Superior temporal gyrus (tissue), 1 donor: ENCODE measurements around the gene FAM222A.

Experiments
- DNase-seq: peaks from one replicate; pipeline ENCODE4 v3.0.0-alpha.2; 2016; ENCODE audit errors: extremely low spot score

Gene FAM222A

DNA sequence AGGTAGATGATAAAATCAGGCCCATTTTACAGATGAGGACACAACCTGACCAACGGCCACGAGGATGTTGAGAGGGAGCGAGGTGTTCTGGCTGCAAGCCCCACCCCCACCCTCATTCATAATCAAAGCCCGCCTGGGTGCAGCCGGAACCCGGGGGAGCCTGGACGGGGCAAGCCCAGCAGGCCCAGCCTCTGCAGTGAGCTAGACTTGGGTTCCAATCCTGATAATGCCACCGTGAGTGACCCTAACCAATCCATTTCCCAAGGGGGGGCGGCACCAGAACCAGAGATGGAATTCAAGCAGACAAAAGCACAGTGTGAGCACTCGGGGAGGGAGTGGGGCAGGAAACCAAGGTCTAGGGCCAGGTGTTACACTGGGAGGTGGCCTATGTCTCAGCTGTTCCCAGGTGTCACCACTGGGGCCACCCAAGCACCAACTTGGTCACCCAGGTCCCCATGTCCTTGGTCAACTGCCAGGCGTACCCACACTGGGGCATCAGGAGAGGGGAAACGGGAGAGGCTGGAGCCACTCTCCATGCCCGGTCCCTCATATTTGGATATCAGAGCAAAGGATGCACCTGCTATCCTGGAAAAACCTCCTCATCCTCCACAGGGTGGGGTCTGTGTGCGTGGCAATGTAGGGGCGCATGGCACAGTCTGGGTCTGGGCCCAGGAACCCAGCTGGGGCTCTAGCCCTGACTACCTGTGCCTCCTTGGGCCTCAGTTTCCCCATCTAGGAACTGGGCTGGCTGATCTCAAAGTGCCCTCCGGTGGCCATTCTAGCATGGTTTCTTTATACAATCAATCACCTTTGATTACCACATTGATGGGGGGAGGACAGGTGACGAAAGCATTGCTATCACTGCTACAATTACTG is 58.4 kb downstream of the FAM222A start:
- DNase-seq, result no peak

DNA sequence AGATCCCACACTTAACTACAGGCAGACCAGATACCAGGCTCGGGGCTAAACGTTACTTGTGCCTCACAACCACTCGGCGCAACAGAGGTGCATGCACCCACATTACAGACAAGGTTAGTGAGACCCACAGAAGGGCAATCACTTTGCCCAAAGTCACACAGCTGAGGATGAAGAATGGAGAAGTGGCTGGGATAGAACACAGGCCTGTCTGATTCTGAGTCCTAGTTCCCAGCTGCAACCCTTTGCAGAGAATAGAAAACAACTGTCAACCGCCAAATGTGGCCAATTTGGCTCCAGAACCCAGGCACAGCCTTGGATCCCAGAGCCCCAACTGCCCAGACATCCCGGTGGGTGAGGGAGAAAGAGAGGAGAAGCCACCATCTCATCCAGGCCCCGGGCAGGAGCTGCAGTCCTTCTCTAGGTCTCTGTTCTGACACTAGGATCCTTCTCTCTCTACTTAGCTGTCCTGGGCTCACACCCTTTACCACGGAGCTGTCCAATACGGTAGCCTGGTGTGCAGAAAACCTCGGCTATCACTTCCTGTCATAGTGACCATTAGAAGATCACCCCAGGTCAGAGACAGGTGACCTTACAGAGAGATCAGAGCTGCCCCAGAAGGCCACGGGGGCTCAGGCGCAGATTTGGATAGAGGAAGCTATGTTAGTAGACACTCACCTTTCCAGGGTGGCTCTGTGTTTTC is 59.1 kb downstream of the FAM222A start:
- peak; percentile 60 for DNase-seq

DNA sequence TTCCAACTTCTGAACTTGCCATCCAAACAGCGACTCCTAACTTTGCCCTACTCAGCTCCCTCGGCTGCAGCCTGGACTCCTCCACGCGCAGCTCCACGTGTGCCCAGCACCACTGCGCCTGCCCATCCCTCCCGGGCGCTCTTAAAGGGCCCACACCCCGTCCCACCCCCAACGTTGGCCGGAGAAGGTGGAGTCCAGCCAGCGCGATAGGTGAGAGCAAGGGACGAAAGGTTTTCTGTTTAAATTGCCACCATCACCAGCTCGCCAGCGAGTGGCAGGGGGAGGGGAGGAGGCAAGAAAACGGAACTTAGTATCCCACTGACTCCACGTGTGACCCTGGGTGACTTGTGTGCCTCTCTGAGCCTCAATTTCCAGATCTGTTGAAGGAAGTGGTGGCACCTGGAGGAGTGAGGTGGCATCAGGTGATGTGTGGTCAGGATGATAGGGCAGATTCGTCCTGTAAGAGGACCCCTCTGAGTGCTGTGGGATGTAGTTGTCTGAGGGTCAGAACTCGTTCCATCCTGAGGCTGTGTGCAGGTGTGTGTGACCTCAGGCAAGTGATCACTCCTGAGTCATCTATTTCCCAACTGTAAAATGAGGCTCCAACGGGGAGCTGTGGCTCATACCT is 59.9 kb downstream of the FAM222A start:
- DNase-seq, result peak; percentile 62

DNA sequence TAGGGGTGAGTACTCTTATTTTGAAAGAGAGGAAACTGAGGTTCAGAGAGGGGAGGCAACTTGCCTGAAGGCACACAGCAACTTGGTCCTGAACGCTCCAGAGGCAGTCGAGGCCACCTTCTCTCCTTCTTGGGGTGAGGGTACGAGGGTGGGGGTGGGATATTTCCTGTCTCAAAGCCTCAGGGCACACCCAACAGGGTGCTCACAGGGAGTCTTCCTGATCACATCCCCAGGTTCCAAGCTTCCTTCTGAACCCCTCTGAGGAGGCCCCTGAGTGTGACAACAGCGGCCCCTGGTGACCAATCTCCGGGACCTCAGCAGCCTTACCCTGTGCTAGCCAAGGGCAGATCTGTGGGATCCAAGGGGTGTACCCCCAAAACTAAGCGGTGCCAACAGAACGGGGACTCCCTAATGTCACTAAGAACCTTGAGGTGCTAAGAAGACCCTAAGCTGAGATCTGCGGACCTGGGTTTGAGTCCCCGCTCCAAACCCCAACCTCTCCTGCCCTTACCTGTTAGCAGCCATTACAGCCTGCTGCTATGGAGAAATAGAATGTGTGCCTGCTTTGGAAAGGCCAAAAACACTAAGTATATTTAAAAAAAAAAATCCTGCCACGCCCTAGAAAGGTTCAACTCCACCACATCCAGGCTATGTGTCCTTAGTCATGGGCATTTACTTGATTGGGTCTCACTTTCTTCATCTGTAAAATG is 61.7 kb downstream of the FAM222A start:
- DNase-seq, result peak; percentile 88

DNA sequence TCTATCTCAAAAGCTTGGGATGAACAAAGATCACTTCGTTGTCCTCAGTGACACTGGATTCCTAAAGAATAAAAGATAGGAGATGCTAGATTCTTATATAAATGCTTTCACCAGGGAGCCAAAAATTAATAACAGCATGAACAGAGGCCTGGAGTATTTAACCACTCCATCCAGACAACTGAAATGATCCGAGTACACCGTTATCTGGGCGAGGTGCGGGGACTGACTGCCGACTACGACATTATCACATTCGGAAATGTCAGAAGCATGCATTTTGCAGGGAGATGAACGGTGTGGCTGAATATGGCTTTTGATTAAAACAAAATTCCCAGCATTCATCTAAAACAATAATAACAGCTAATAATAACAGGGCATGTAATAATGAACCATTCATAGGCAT is 63.0 kb downstream of the FAM222A start:
- no peak for DNase-seq

DNA sequence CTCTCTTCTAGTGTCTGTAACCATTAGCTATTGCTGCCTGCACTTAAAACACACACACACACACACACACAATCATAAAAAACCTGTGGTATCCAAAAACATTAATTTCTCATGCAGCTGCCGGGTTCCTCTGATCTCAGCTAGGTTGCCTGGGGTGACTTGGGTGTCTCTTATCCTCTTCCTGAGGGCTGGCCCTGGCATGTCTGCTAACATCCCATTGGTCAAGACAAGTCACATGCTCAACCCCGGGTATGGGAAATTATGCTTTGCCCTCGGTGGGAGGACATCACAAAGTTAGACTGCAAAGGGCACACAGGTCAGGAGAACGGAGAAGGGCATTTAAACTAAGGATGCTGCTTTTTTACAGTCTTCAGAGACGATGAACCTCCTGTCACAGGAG is 63.9 kb downstream of the FAM222A start:
- DNase-seq, result no peak

DNA sequence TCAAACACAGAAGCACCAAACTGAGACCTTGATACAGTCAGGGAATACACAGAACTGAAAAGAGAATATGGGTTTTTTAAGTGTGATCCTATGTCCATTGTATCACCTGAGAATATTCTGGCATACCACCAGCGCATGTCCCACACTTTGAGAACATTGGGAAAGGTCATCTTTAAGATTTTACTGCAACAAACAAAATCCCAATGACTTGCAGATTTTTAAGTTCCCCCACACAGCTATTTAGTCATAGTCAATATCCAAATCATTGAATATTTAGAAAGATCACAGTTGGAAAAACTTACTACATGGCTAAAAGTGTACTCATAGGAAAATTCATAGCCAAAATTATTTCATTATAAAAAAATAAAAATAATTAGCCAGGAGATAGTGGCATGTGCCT is 65.1 kb downstream of the FAM222A start:
- DNase-seq, result no peak

DNA sequence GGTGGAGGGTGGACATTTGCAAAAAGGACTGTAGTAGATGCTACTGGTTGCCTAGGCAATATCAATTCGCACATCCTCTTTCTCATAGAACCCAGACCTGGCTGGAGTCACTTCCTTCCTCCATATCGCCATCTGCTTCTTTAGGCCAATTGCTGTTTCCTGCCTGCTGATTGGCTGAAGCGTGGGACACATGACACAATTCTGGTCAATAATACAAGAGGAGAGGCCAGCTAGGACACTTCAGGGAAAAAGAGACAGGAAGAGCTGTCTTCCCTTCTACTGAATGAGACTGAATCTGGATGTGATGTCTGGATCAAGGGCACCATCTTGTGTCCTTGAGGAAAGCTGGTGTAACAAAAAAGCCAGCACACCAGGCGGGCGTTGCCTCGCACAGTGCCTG is 65.8 kb downstream of the FAM222A start:
- no peak for DNase-seq

DNA sequence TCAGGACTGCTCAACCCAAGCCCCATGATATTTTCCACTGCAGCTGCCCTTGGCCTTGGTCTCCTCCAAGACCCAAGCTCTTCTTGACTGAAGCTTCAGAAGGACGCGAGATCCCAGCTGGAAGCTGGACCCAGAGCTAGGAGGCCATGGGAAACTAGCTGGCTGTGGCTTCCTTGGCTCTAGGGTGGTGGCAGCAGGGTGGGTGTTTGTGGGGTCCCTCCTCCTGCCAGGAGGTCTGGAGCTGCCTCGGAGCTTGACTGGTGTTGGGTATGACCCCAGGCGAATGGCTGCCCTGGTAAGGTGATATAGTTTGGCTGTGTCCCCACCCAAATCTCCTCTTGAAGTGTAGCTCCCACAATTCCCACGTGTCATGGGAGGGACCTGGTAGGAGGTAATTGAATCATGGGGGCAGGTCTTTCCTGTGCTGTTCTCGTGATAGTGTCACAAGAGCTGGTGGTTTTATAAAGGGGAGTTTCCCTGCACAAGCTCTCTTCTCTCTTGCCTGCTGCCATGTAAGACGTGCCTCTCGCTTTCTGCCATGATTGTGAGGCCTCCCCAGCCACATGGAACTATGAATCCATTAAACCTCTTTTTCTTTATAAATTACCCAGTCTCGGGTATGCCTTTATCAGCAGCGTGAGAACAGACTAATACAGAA is 68.2 kb downstream of the FAM222A start:
- DNase-seq, result no peak

DNA sequence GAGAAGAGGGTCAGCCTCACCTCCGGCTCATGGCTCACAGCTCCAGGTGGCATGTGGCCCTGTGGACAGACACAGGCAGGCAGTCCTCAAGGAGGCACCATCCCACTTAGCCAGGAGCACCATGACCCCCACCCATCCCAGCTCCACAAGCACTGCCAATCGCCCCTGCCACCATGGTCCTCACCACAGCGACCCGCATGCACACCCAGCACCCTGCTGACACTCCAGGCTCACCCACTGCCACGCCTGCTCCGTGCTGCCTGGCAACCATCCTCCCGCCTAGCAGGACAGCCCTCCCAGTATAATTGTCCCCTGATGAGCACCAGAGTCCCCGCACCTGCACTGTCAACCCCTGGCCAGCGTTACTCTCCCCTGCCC is 68.7 kb downstream of the FAM222A start:
- DNase-seq, result no peak

DNA sequence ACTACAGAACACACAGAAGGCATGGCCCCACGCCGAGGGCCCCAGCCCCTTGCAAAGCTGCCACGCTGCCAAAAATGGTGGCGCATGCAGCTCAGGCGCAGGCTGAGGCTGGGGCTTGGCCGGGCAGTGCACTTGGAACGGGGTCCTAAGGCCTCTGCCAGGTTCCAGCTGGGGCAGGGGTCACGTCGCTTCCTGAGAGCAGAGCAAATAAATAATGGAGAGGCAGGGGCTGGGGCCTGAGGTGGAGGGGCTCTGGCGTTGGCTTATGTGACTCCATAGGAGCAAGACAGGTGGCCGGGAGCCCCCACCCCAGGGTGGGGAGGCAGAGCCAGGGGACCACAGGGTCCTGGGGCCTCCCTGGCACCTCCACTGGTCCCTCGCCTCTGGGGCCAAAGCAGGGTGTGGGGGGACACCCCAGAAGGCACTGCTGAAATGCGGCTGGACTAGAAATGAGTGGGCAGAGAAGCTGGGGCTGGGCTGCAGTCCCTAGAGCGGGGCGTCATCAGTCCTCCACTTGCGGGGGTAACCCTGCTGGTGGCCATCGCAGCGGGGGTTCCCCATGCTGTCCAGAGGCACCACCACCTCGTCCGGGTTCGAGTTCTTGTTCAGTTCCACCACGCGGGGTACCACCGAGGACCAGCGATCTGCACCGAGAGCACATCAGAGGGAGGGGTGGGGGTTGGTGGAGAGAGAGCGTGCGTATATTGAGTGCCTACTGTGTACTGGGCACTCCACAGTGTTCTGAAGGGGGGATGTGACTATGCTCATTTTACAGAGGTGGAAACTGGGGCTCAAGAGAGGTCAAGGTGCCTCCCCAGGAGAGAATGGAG is 69.7 kb downstream of the FAM222A start:
- DNase-seq, result no peak

DNA sequence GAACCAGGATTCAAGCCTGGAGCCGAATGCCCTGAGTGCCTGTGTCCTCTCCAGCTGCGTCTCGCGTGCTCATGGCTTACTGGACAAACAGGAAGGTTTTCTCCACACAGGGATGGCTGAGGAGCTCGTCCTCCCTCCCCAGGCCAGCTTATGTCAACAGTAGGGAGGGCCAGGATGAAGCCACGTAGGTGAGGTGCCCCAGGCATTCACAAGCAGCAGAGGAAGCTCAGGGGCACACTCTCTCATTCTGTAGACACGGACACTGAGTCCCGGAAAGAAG is 70.3 kb downstream of the FAM222A start:
- DNase-seq, result no peak

DNA sequence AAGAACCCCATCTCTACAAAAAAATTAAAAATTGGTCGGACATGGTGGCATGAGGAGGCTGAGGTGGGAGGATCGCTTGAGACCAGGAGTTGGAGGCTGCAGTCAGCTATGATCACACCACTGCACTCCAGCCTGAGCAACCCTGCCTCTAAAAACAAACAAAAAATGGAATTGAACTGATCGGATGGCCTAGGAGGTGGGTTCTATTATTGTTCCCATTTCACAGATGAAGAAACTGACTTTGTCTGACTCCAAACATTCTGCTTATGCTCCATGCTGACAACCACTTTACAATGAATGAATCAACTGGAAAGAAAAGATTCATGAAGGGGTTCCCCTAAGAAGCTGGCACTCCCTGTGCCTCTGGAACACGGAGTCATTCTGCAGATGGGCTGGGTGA is 72.2 kb downstream of the FAM222A start:
- no peak for DNase-seq

DNA sequence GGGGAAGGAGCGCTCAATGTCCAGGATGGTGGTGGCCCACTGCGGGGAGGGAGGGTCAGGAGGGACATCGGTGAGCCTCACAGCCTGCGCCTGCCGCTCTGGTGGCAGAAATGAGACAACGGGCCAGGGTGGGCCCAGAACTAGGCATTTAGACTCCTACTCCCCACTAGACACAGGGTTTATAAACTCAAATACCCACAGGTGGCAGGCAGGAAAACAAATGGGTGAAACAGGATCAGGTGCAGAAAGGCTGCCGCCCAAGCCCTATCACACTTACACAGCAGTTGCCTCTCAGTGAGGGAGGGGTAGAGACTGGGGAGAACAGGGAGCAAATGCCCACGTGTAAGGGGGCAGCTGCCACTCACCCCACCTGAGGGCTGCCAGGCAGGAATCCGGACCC is 73.2 kb downstream of the FAM222A start:
- no peak for DNase-seq

DNA sequence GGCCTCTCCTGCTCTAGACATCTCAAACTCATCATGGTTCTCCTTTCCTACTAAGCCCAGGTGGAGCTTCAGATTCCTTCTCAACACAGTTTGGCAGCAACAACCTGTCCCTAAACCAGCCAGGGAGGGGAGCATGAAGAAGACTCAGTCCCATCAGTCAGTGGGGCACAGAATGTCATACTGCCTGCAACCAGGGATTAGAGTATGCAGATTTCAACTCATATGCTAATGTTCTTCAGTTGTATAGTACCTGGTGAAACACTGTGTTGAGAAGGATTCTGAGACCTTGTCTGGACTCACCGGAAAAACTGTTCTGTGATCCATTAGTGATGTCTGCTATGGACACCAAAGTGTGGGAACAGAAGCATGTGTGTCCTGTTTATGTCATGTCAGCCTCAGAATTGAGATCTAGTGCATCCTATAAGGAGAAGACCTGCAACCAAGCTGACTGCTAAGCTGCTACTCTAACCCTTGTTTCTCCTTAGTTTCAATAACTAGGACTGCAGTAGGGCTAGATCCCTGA is 76.0 kb downstream of the FAM222A start:
- DNase-seq, result no peak

DNA sequence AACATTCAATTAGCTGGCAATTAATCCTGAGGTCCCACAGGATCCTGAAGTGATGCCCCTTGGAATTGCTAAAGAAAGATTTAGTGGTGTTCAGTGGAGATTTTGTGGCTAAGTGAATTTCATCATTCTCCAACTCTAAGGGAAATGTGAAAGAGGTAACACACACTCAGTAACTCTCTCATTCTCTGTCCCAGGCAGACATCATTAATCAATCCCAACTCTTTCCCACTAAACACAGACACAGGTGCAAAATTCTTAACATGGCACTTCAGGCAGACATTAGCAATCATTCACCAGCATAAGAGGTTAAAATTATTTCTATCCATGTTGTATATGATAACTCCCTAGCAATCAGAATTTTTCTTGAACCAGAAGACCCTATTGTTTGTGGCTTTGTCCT is 79.4 kb downstream of the FAM222A start:
- DNase-seq, result no peak

DNA sequence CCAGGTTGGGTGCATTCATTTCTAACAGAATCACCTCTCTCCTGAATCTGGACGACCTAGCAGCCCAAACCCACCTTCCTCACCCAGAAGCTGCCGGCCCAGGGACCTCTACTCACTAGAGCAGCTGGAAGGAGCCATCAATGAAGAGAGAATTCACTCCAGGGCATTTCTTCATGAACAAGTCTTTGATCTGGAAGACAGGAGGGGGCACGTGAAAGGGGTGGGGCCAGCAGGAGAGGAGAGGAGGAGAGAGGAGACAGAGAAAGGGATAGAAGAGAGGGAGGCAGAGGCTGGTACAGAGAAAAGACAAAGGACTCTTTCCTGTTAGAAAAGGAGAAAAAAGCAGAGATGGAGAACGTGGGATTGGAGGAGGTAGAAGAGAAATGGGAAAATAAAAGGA is 79.8 kb downstream of the FAM222A start:
- no peak for DNase-seq

DNA sequence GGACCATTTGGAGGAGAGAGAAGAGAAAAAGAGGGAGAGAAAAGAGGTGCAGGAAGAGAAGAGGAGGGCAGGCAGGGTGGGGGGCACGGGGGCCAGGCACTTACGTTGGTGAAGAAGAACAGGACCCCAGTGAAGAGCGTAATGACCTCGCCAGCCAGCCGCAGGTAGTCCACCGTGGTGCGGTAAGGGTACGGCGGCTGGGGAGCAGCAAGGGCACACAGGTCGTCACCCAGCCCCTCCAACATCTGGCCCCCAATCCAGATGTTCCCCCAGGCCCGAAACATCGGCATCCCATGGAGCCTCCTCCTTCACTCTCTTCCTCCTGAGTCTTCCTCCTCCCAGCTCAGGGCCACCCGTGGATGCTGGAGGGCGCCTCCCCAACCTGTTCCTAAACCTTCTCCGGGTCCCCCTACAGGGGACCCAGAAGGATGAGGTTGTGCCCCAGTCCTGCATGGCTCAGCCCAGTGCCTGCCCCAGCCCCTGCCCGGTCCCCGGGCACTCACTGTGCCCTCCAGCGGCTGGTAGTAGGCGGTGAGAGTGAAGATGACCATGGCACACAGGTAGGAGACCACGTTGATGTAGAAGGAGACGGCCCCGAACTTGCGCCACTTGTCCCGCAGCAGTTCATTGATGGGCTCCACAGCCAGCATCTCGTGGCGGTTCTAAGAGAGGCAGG is 80.3 kb downstream of the FAM222A start:
- DNase-seq, result no peak

DNA sequence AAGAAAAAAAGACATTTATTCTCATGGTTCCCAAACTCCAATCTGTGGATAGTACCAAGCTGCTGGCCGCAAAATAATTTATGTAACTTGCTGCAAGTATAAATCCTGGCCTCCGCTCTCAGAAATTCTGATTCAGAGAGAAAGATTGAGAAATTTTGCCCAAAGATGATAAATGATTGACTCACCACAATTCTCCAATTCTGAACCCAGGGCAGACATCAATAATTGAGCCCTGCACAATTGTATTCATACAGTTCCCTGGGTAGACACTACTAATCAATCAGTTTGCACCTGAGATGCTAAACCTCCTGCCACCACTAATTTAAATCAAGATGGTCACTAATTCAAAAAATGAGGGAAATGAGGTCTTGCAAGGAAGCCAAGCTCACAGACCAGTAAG is 81.4 kb downstream of the FAM222A start:
- no peak for DNase-seq

DNA sequence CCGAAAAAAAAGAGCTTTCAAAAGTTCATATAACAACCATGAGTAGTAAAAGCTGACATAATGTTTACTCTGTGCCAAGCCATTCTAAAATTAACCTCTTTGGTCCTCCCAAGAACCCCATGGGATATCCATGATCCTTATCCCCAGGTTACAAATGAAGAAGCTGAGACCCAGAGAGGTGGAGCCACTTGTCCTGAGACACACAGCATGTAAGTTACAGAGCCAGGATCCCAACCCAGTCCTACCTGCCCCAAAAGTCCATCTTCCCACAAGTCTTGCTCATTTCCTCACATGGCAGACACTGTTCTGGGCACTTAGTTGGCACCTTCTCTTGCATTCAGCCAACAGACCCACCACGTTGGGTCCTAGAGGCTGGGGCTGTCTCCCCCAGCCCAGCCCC is 82.4 kb downstream of the FAM222A start:
- DNase-seq, result no peak
